Esophagus muscularis mucosa (tissue), 4 donors: ENCODE results near the gene ZNF768. TPM values are rescaled to one million over a fixed set of nuclear protein-coding genes. Genes with fewer than 3 reads are reported as not detected.

Experiments
- DNase-seq: peaks from one replicate; pipeline ENCODE4 v3.0.0-alpha.2; 2017; ENCODE audit errors: extremely low spot score
- H3K27ac ChIP-seq, 4 donors: fragments of 200-600 bp; sonication (generic); replicated peaks in 1 of 4; 1 replicate in 3 of 4; 2 replicates in 1 of 4; pipeline ENCODE4 v1.5.1; 2016 to 2019; ENCODE audit warnings: mild to moderate bottlenecking in 1 of 4
- H3K27me3 ChIP-seq, 4 donors: fragments of 200-600 bp; sonication (generic); one replicate each; pipeline versions ENCODE4 v1.5.1 to v1.6.0; 2016 to 2019
- H3K36me3 ChIP-seq, 4 donors: fragments of 200-600 bp; sonication (generic); one replicate each; pipeline ENCODE4 v1.5.1; 2016 to 2019
- H3K4me1 ChIP-seq, 4 donors: fragments of 200-600 bp; sonication (generic); one replicate each; pipeline ENCODE4 v1.5.1; 2016 to 2019
- H3K4me3 ChIP-seq, 4 donors: fragments of 200-600 bp; sonication (generic); 1 replicate in 2 of 4; 2 replicates in 2 of 4; pipeline ENCODE4 v1.5.1; 2016 to 2019; ENCODE audit warnings: mild to moderate bottlenecking in 4 of 4, moderate library complexity in 1 of 4
- H3K9me3 ChIP-seq, 4 donors: fragments of 200-600 bp; sonication (generic); 1 replicate in 3 of 4; 2 replicates in 1 of 4; pipeline ENCODE4 v1.5.1; 2016 to 2019
- CTCF ChIP-seq, 3 experiments: fragments of 200-600 bp in 2 of 3; fragments of 450-650 bp in 1 of 3; sonication (generic) in 2 of 3; IDR thresholded peaks; one replicate each; pipeline ENCODE4 v1.5.1; 2017 to 2019; ENCODE audit warnings: antibody characterized with exemption in 3 of 3, mild to moderate bottlenecking in 2 of 3, moderate library complexity in 1 of 3
- EP300 ChIP-seq: sonication (generic); formaldehyde crosslinking; IDR thresholded peaks from one replicate; pipeline ENCODE4 v1.6.1; 2017; ENCODE audit warnings: antibody characterized with exemption
- POLR2A ChIP-seq: fragments of 450-650 bp; IDR thresholded peaks from one replicate; pipeline ENCODE4 v1.6.1; 2017; ENCODE audit warnings: antibody characterized with exemption, moderate library complexity, mild to moderate bottlenecking, low read depth
- POLR2AphosphoS5 ChIP-seq, 2 donors: sonication (generic); formaldehyde crosslinking; IDR thresholded peaks; one replicate each; pipeline ENCODE4 v1.6.1; 2017; ENCODE audit warnings: antibody characterized with exemption in 2 of 2
- WGBS: methylation state at CpG from one replicate; pipeline ENCODE4 v1.1.5; 2018; 5-methylcytosine and 5-hydroxymethylcytosine counted together
- intact Hi-C: fragments of 100-400 bp; cut with DNase I; formaldehyde crosslinking; loops from one replicate; pipeline ENCODE4 v1.15.1; 2023
- total RNA-seq, 4 donors: library from RNA; depleted of rRNA; stranded (reverse); fragments of >200 nt; gene quantifications; one replicate each; pipeline versions ENCODE4 v1.1.0 to v1.2.1, GENCODE V29; 2016

Gene ZNF768
- total RNA-seq, 4 donors from 2014 or later, result 46.9 to 91.5 (median 64.0) TPM

GRCh38 chr16:30527635-30528178 lies 1.3 kb upstream of the ZNF768 start:
- H3K4me1 ChIP-seq, result peaks cover 19 to 52% (median 39%) of the 10 kb centered on the region in 4 donors
- H3K36me3 ChIP-seq, result peaks cover 8 to 35% (median 28%) of the 10 kb centered on the region in 4 donors
- H3K4me3 ChIP-seq, result peak overlapping the region; percentile 70 to 83 (median 82)
- DNase-seq, result no peak
- H3K27me3 ChIP-seq, result no peaks in the 10 kb centered on the region
- H3K9me3 ChIP-seq, result no peaks in the 10 kb centered on the region
- peak overlapping the region; percentile 97 to 98 (median 98) for H3K27ac ChIP-seq
- WGBS, result 11% methylated on average over 13 of the region's 14 CpGs
- TF ChIP-seq EP300, result no peak
- TF ChIP-seq CTCF (IDR thresholded peaks at IDR 0.05), result no peak
- TF ChIP-seq POLR2A, result no peak
- intact Hi-C loops, result loop anchor here (2.0 kb wide), 1 partner anchor 81 kb away; no protein-coding TSS in a partner anchor

- TF ChIP-seq POLR2AphosphoS5 (IDR thresholded peaks at IDR 0.05) (peak; percentile 89 to 92), POLR2A (peak; percentile 71), EP300 (no peak), CTCF (IDR thresholded peaks at IDR 0.05) (peak in 2 of 3 experiments; percentile 20 to 44)
- Histone ChIP-seq H3K9me3 (no peaks in the 10 kb centered on the region), H3K27me3 (no peaks in the 10 kb centered on the region), H3K27ac (peak overlapping the region; percentile 97 to 98 (median 98)), H3K4me3 (peak overlapping the region; percentile 70 to 83 (median 82)), H3K36me3 (peaks cover 3 to 29% (median 21%) of the 10 kb centered on the region in 4 donors), H3K4me1 (peaks cover 18 to 45% (median 34%) of the 10 kb centered on the region in 4 donors)
- intact Hi-C loops, result loop anchor here (2.0 kb wide), 1 partner anchor 80 kb away; no protein-coding TSS in a partner anchor
- DNase-seq, result peak; percentile 98
- WGBS, result under 1% methylated on average over 26 of the region's 79 CpGs
Observed at GRCh38 chr16:30526823-30527634, 663 bp upstream of the ZNF768 start.

- intact Hi-C loops, result loop anchor here (2.0 kb wide), 1 partner anchor 79 kb away; no protein-coding TSS in a partner anchor
- no peaks in the 10 kb centered on the region for H3K27me3 ChIP-seq
- peak overlapping the region; percentile 70 to 83 (median 82) for H3K4me3 ChIP-seq
- TF ChIP-seq CTCF (IDR thresholded peaks at IDR 0.05) (no peak), EP300 (no peak), POLR2A (no peak), POLR2AphosphoS5 (IDR thresholded peaks at IDR 0.05) (no peak)
- peaks cover 18 to 44% (median 34%) of the 10 kb centered on the region in 4 donors for H3K4me1 ChIP-seq
- 30% methylated on average over 2 of the region's 4 CpGs for WGBS
- peaks cover 3 to 16% (median 11%) of the 10 kb centered on the region in 4 donors for H3K36me3 ChIP-seq
- no peak for DNase-seq
- no peaks in the 10 kb centered on the region for H3K9me3 ChIP-seq
- H3K27ac ChIP-seq, result peak overlapping the region; percentile 97 to 98 (median 98)
Observed at GRCh38 chr16:30525844-30526136, 576 bp downstream of the ZNF768 start.

- Histone ChIP-seq H3K9me3 (no peaks in the 10 kb centered on the region), H3K27me3 (no peaks in the 10 kb centered on the region), H3K4me3 (no peak overlapping the region), H3K4me1 (peaks cover 18 to 44% (median 34%) of the 10 kb centered on the region in 4 donors), H3K27ac (peak overlapping the region in 1 of 4 donors; percentile 97), H3K36me3 (peaks cover 3 to 11% (median 9%) of the 10 kb centered on the region in 4 donors)
- TF ChIP-seq CTCF (IDR thresholded peaks at IDR 0.05) (no peak), EP300 (no peak), POLR2A (no peak), POLR2AphosphoS5 (IDR thresholded peaks at IDR 0.05) (no peak)
- intact Hi-C loops, result loop anchor here (5.0 kb wide), 1 partner anchor 93 kb away; the partner anchor contains the start of gene DCTPP1
- no peak for DNase-seq
- WGBS, result 95% methylated on average over 52 of the region's 60 CpGs
Observed at GRCh38 chr16:30524575-30525568, 1.5 kb downstream of the ZNF768 start.
